ENCODE data around the gene COL6A5.

- TF ChIP-seq EZH2 (IDR thresholded peaks at IDR 0.05; ENCODE audit: borderline replicate concordance, low read depth, low read length, severe bottlenecking) (no peak), MAX (IDR thresholded peaks at IDR 0.05; ENCODE audit: insufficient read depth, insufficient read length) (no peak), POLR2A (IDR thresholded peaks at IDR 0.05; ENCODE audit: low read depth, low read length) (no peak), JUN (IDR thresholded peaks at IDR 0.05; ENCODE audit: borderline replicate concordance, insufficient read depth, insufficient read length, low read depth) (no peak)
- TF ChIP-seq, protein P1, sequence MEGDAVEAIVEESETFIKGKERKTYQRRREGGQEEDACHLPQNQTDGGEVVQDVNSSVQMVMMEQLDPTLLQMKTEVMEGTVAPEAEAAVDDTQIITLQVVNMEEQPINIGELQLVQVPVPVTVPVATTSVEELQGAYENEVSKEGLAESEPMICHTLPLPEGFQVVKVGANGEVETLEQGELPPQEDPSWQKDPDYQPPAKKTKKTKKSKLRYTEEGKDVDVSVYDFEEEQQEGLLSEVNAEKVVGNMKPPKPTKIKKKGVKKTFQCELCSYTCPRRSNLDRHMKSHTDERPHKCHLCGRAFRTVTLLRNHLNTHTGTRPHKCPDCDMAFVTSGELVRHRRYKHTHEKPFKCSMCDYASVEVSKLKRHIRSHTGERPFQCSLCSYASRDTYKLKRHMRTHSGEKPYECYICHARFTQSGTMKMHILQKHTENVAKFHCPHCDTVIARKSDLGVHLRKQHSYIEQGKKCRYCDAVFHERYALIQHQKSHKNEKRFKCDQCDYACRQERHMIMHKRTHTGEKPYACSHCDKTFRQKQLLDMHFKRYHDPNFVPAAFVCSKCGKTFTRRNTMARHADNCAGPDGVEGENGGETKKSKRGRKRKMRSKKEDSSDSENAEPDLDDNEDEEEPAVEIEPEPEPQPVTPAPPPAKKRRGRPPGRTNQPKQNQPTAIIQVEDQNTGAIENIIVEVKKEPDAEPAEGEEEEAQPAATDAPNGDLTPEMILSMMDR (IDR thresholded peaks at IDR 0.05; ENCODE audit: extremely low read depth in 1 of 2, insufficient read depth in 1 of 2, low read depth in 1 of 2, low read length in 2 of 2), result no peak
Observed at GRCh38 chr3:130504701-130505100, 159.2 kb downstream of the COL6A5 start.

All from endothelial cell of umbilical vein (primary cell).